NCI-H1436 treated with DMSO at 0.1 percent for 48 hours (cell line): Measurements from ENCODE around the gene LIAS.
"Not testable (repeated sequence)": the region's sequence is repeated elsewhere in the genome, so short reads cannot be mapped to it uniquely, and the experiment has no call there.

ENCODE experiments used
- DNase-seq: peaks from one replicate; lab custom pipeline; 2025; lab: John Stamatoyannopoulos, UW

LIAS gene

DNA sequence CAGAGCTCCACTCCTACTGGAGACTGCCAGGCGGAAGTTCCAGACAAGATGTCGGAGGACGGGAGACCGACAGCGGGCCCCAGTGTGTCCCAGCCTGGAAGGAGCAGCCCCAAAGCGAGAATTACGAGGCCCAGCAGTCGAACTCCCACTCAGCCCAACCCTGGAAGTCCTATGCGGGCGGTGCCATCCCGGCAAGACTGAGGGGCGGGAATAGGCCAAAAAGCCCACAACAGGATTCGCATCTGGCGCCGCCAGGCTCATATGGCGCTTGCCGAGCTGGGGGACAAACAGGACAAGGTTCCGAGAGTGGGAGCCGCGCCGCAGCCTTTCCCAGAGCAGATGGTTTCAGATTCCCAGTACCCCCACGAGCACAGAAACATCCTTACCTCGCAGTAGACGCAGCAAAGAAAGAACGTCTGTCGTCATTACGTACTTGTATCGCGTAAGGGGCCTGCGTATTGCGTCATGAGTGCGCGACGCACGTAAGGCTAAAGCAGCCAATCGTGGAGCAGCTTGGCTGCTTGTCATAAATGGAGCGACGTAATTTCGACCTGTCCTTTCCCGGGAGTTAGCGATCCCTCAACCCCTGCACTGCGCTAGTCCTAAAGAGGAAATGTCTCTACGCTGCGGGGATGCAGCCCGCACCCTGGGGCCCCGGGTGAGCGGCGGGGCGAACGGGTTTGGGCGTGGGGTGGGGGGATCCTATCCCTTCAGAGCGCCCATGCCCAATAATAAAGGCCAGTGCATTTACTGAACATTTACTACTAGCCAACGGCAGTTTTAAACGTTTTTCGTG, at the start of gene LIAS, which contains the start of gene RPL9:
TSS of gene LIAS (plus strand) at position 552 of the 796 bp plus-strand sequence. CDS start at position 614, 62 bp downstream.
TSS of gene RPL9 (minus strand) at position 418 of the 796 bp plus-strand sequence. CDS start 483 bp downstream, outside the sequence.
- DNase-seq, result peak; percentile 85

GRCh38 chr4:39410415-39410814, 48.4 kb upstream of the LIAS start:
- no peak for DNase-seq

GRCh38 chr4:39411561-39411960, 47.3 kb upstream of the LIAS start:
- DNase-seq, result not testable (repeated sequence)

GRCh38 chr4:39415678-39416283, 43.1 kb upstream of the LIAS start:
- DNase-seq, result no peak

GRCh38 chr4:39422247-39422646, 36.6 kb upstream of the LIAS start:
- no peak for DNase-seq

GRCh38 chr4:39425297-39425696, 33.6 kb upstream of the LIAS start:
- DNase-seq, result not testable (repeated sequence)

DNA sequence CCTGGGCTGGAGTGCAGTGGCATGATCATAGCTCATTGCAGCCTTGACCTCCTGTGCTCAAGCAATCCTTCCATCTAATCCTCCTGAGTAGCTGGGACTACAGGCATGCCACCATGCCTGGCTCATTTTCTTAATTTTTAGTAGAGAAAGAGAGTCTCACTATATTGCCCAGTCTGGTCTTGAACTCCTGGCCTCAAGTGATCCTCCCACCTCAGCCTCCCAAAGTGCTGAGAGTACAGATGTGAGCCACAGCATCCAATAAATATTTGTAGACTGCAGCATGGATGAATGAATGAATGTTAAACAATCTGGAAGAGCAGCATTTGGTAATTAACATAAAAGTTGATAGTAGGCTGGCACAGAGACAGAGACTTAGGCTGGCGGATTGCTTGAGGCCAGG, 32.1 kb upstream of the LIAS start:
- no peak for DNase-seq

- no peak for DNase-seq
Observed at GRCh38 chr4:39427520-39428114, 31.2 kb upstream of the LIAS start.

- no peak for DNase-seq
Observed at GRCh38 chr4:39429476-39430334, 29.2 kb upstream of the LIAS start.

- DNase-seq, result no peak
Observed at GRCh38 chr4:39433878-39434492, 24.9 kb upstream of the LIAS start.

DNA sequence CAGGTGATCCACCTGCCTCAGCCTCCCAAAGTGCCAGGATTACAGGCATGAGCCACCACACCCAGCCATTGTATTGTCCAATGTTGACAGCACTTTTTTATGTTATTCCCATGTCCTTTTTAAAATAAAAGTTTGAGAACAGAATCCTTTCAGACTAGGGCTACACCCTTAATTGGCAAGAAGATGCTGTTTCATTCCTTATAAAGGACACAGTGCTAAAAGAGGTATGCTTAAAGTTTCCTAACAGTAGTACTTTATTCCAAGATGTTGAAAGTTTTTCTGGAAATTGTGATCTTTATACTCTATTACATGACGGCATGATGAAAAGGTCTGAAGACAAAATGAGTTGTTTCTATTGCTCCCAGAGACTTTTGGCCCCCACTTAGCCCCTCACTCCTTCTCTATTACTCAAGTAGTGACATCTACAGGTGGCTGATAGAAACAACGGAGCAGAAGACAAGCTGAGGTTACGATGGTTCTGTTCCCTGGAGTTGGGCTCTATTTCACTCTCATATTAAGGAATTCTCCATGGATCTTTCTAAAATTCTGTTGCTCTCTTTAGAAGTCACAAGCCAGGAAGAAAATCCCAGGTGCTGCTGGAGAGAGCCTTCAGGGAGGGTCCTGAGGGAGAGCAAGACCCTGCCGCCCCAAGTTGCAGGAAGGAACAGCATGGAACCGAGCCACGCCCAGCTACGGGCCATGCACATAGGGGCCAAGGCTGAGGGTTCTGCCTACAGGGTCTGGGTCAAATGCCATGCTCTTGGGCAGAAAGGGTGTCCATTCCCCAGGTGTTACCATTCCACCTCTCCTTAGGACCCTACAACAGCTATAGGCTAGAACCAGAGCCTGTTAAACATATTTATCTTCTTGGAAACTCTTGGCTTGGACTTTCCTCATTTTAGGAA, 22.9 kb upstream of the LIAS start:
- DNase-seq, result no peak

GRCh38 chr4:39441593-39441992, 17.3 kb upstream of the LIAS start:
- DNase-seq, result no peak

DNA sequence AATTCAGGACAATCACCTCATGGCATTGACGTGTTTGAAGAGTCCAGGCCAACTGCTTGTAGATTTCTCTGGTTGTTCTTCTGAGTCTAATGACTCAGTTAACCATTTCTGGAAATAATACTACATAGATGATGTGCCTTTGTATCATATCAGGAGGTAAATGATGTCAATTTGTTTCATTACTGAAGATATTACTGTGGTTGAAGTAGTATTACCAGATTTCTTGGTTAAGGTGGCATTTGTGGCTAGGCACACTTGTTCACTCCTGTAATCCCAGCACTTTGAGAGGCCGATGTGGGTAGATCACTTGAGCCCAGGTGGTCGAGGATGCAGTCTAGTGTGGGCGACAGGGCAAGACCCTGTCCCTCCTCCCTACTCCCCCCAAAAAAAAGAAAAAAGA, 15.9 kb upstream of the LIAS start:
- DNase-seq, result no peak

GRCh38 chr4:39446483-39446841, 12.4 kb upstream of the LIAS start:
- DNase-seq, result no peak

- no peak for DNase-seq
Observed at GRCh38 chr4:39446842-39447573, 11.8 kb upstream of the LIAS start.

DNA sequence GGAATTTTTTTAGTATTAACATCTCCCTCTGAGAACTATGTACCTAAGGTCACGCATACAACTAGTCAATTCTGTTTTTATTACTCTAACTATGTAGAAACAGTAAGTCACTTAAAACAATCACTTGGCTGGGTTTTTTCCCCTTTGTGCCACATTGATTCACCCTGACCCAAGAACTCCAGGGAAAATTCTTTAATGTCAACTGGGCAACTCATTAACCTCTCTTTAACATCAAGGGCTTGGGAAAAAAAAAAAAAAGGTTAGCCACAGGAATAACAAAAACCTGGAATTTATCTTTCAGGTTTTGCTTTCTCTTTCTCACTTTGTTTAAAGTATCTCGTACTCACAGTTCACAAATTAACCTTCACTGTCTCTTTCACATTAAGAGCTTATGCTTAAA, 8.2 kb upstream of the LIAS start:
- DNase-seq, result no peak

- DNase-seq, result no peak
Observed at GRCh38 chr4:39451423-39452023, 7.3 kb upstream of the LIAS start.

GRCh38 chr4:39452153-39452859, 6.5 kb upstream of the LIAS start:
- DNase-seq, result no peak
